Astrocyte (in vitro differentiated cells and primary cell): Measurements from ENCODE around the gene DCP1B. TPM values are rescaled to one million over a fixed set of nuclear protein-coding genes. Genes with fewer than 3 reads are reported as not detected.
A peak's percentile ranks its signal among the peaks of the same experiment; 100 is the strongest.

Experiments
- DNase-seq: peaks from one replicate; pipeline ENCODE4 v3.0.0-alpha.2; 2010; ENCODE audit warnings: low read depth
- FAIRE-seq: peaks from 2 replicates; lab custom pipeline; 2011; peaks lifted over from hg19 to GRCh38; lab: Jason Lieb, UNC
- H2AFZ ChIP-seq: 2 replicates; pipeline ENCODE4 v1.6.0; 2012; ENCODE audit warnings: low read depth, low read length, inconsistent platforms
- H3K27ac ChIP-seq: 2 replicates; pipeline ENCODE4 v1.5.1; 2011; ENCODE audit warnings: low read depth, low read length, inconsistent platforms
- H3K27me3 ChIP-seq: 2 replicates; pipeline ENCODE4 v1.6.0; 2011; ENCODE audit warnings: low read length, inconsistent platforms; ENCODE audit not compliant: insufficient read depth
- H3K36me3 ChIP-seq: 2 replicates; pipeline ENCODE4 v1.5.1; 2011; ENCODE audit warnings: low read length, inconsistent platforms; ENCODE audit not compliant: insufficient read depth
- H3K4me1 ChIP-seq: 2 replicates; pipeline ENCODE4 v1.5.1; 2011; ENCODE audit warnings: low read length, inconsistent platforms; ENCODE audit not compliant: insufficient read depth
- H3K4me2 ChIP-seq: 2 replicates; pipeline ENCODE4 v1.6.0; 2012; ENCODE audit warnings: low read length, inconsistent platforms
- H3K4me3 ChIP-seq: 2 replicates; pipeline ENCODE4 v1.5.1; 2011; ENCODE audit warnings: low read depth, mild to moderate bottlenecking, low read length, inconsistent platforms; ENCODE audit not compliant: insufficient read depth
- H3K79me2 ChIP-seq: 2 replicates; pipeline ENCODE4 v1.6.0; 2012; ENCODE audit warnings: mild to moderate bottlenecking, low read length, inconsistent platforms; ENCODE audit not compliant: insufficient read depth
- H3K9ac ChIP-seq: 2 replicates; pipeline ENCODE4 v1.6.0; 2012; ENCODE audit warnings: mild to moderate bottlenecking, low read length, inconsistent platforms
- H3K9me3 ChIP-seq: 2 replicates; pipeline ENCODE4 v1.5.1; 2012; ENCODE audit warnings: low read depth, mild to moderate bottlenecking, low read length, inconsistent platforms; ENCODE audit not compliant: insufficient read depth
- H4K20me1 ChIP-seq: 2 replicates; pipeline ENCODE4 v1.6.0; 2012; ENCODE audit warnings: low read length, inconsistent platforms; ENCODE audit not compliant: insufficient read depth
- H3K27ac Mint-ChIP-seq: one replicate; pipeline ENCODE4 v1.8.0; 2021; ENCODE audit warnings: mild to moderate bottlenecking, mixed read lengths; ENCODE audit not compliant: unreplicated experiment
- H3K27me3 Mint-ChIP-seq: one replicate; pipeline ENCODE4 v1.8.0; 2021; ENCODE audit warnings: low read depth, mixed read lengths; ENCODE audit not compliant: unreplicated experiment
- H3K36me3 Mint-ChIP-seq: one replicate; pipeline ENCODE4 v1.8.0; 2021; ENCODE audit warnings: low read depth, mixed read lengths; ENCODE audit not compliant: unreplicated experiment
- H3K4me1 Mint-ChIP-seq: one replicate; pipeline ENCODE4 v1.8.0; 2021; ENCODE audit warnings: low read depth, mixed read lengths; ENCODE audit not compliant: unreplicated experiment
- H3K4me3 Mint-ChIP-seq: one replicate; pipeline ENCODE4 v1.8.0; 2021; ENCODE audit warnings: mild to moderate bottlenecking, moderate library complexity, mixed read lengths; ENCODE audit not compliant: unreplicated experiment
- H3K9me3 Mint-ChIP-seq: one replicate; pipeline ENCODE4 v1.8.0; 2021; ENCODE audit warnings: mild to moderate bottlenecking, mixed read lengths; ENCODE audit not compliant: unreplicated experiment
- CTCF ChIP-seq: IDR thresholded peaks from 2 replicates; pipeline ENCODE4 v1.5.1; 2011; ENCODE audit warnings: low read depth, mild to moderate bottlenecking, inconsistent platforms, low read length, moderate library complexity; ENCODE audit not compliant: insufficient read depth
- EZH2 ChIP-seq: IDR thresholded peaks from 2 replicates; pipeline ENCODE4 v1.6.1; 2012; ENCODE audit warnings: mild to moderate bottlenecking, low read length, inconsistent platforms; ENCODE audit not compliant: insufficient read depth
- total RNA-seq: library from RNA; stranded (reverse); gene quantifications from 2 replicates; pipeline ENCODE4 v1.2.1, GENCODE V29; 2021

The DCP1B gene
- total RNA-seq, 1 donor from 2014 or later = 13.1 TPM

DNA sequence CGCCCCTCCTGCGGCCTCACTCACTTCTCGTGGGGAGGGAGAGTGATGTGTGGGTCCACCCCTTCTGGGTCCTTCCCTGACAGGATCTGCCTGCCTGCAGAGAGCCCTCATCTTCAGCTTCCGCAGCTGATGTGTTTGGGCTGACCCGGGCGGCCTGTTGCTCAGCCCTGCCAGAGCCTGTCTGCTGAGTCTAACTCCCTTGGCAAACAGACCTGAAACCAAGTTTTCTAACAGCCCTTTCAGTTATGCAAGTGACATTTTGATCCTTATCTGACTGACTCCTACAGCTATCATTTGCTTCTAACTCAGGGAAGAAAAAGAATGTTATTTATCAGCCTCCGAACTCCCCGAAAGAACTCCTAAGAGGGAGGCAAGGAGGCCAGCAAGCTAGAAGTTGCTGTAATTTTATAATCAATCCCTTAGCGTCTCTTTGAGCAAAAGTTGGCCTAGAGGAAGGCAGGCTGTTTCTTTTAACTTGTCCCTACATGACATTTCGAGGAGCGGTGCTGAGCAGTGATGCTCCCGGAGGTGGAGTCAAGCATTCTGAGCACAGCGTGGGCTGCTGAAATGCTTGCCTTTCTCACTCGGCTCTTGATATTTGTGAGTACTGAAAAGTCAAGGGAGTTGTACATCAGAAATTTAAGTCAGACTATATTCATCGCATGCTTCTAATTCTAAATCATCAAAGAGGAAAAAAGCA, 54.3 kb downstream of the DCP1B start:
- H3K4me2 ChIP-seq = no peak overlapping the region
- H3K27ac ChIP-seq = no peak overlapping the region
- TF ChIP-seq EZH2 (no peak), CTCF (no peak)
- H3K9ac ChIP-seq = no peak overlapping the region
- peaks cover 22% of the 10 kb centered on the region for H3K4me1 Mint-ChIP-seq
- H3K27ac Mint-ChIP-seq = peak overlapping the region; percentile 59
- no peaks in the 10 kb centered on the region for H3K27me3 ChIP-seq
- peaks cover 38% of the 10 kb centered on the region for H3K36me3 Mint-ChIP-seq
- H4K20me1 ChIP-seq = no peaks in the 10 kb centered on the region
- no peak overlapping the region for H3K4me3 Mint-ChIP-seq
- H3K4me3 ChIP-seq = no peak overlapping the region
- H3K36me3 ChIP-seq = peaks cover 26% of the 10 kb centered on the region
- peaks cover 2% of the 10 kb centered on the region for H3K9me3 Mint-ChIP-seq
- no peaks in the 10 kb centered on the region for H3K9me3 ChIP-seq
- no peaks in the 10 kb centered on the region for H3K27me3 Mint-ChIP-seq
- no peak for DNase-seq
- FAIRE-seq = no peak
- H3K79me2 ChIP-seq = no peaks in the 10 kb centered on the region
- no peak overlapping the region for H2AFZ ChIP-seq
- H3K4me1 ChIP-seq = peaks cover 11% of the 10 kb centered on the region

GRCh38 chr12:1948883-1949282, 55.4 kb downstream of the DCP1B start:
- Mint-ChIP-seq H3K36me3 (peaks cover 45% of the 10 kb centered on the region), H3K4me1 (peaks cover 22% of the 10 kb centered on the region), H3K4me3 (no peak overlapping the region), H3K9me3 (peaks cover 2% of the 10 kb centered on the region), H3K27me3 (no peaks in the 10 kb centered on the region), H3K27ac (no peak overlapping the region)
- H3K27ac ChIP-seq = no peak overlapping the region
- no peaks in the 10 kb centered on the region for H3K27me3 ChIP-seq
- DNase-seq (no peak), FAIRE-seq (no peak)
- no peaks in the 10 kb centered on the region for H4K20me1 ChIP-seq
- H3K4me1 ChIP-seq = peaks cover 11% of the 10 kb centered on the region
- H3K79me2 ChIP-seq = no peaks in the 10 kb centered on the region
- no peak overlapping the region for H2AFZ ChIP-seq
- H3K9ac ChIP-seq = no peak overlapping the region
- no peak overlapping the region for H3K4me3 ChIP-seq
- no peaks in the 10 kb centered on the region for H3K9me3 ChIP-seq
- TF ChIP-seq EZH2 = no peak
- no peak for TF ChIP-seq CTCF
- H3K4me2 ChIP-seq = no peak overlapping the region
- H3K36me3 ChIP-seq = peaks cover 26% of the 10 kb centered on the region

GRCh38 chr12:1947081-1947480, 57.2 kb downstream of the DCP1B start:
- Histone ChIP-seq H3K4me1 (peaks cover 11% of the 10 kb centered on the region), H3K9me3 (no peaks in the 10 kb centered on the region), H3K4me2 (peak overlapping the region; percentile 16), H3K27me3 (no peaks in the 10 kb centered on the region), H3K4me3 (no peak overlapping the region), H3K27ac (peak overlapping the region; percentile 57), H3K9ac (no peak overlapping the region), H3K36me3 (peaks cover 21% of the 10 kb centered on the region), H4K20me1 (no peaks in the 10 kb centered on the region), H2AFZ (no peak overlapping the region), H3K79me2 (no peaks in the 10 kb centered on the region)
- H3K36me3 Mint-ChIP-seq = peaks cover 46% of the 10 kb centered on the region
- H3K9me3 Mint-ChIP-seq = peaks cover 2% of the 10 kb centered on the region
- H3K27ac Mint-ChIP-seq = peak overlapping the region; percentile 79
- DNase-seq = peak; percentile 91
- peaks cover 22% of the 10 kb centered on the region for H3K4me1 Mint-ChIP-seq
- no peak for TF ChIP-seq CTCF
- no peak for TF ChIP-seq EZH2
- FAIRE-seq = peak; percentile 55
- H3K27me3 Mint-ChIP-seq = no peaks in the 10 kb centered on the region
- no peak overlapping the region for H3K4me3 Mint-ChIP-seq
